Right lobe of liver (tissue), 4 donors: ENCODE results near the gene UVSSA.

ENCODE experiments used
- CTCF ChIP-seq, 4 donors: fragments of 200-600 bp in 3 of 4; fragments of 450-650 bp in 1 of 4; IDR thresholded peaks; one replicate each; pipeline versions ENCODE4 v1.5.1 to v1.8.0; 2016 to 2022; ENCODE audit warnings: antibody characterized with exemption in 4 of 4, mild to moderate bottlenecking in 2 of 4
- POLR2A ChIP-seq: fragments of 450-650 bp; IDR thresholded peaks from one replicate; pipeline ENCODE4 v1.6.1; 2017; ENCODE audit warnings: antibody characterized with exemption, mild to moderate bottlenecking
- donor health status: DM: no; HTN: no; CAD: no.
- donor health status: DM: no; HTN: no; CAD: no.
- donor health status: DM: no; HTN: yes; CAD: no.

- TF ChIP-seq CTCF (IDR thresholded peaks at IDR 0.05) (peak; percentile 82 to 99 (median 96)), POLR2A (no peak)
These were observed 5.0 kb downstream of the UVSSA start for GRCh38 chr4:1351854-1352566.
